K562 (cell line): ENCODE measurements around the gene PPP6R1. TPM values are rescaled to one million over a fixed set of nuclear protein-coding genes. Genes with fewer than 3 reads are reported as not detected.
A peak's percentile ranks its signal among the peaks of the same experiment; 100 is the strongest.

Experiments used
- CCAR2 ChIP-seq: fragments of 200-400 bp; formaldehyde crosslinking; IDR thresholded peaks from 2 replicates; pipeline ENCODE4 v1.6.1; 2017; ENCODE audit warnings: mild to moderate bottlenecking, low read depth, low read length
- CHD4 ChIP-seq: fragments of 200-600 bp; sonication (generic); IDR thresholded peaks from 3 replicates; pipeline ENCODE4 v1.6.1; 2012; ENCODE audit warnings: low read depth, mild to moderate bottlenecking, mixed read lengths, low read length, inconsistent platforms; ENCODE audit not compliant: insufficient read depth, insufficient replicate concordance, poor library complexity, severe bottlenecking
- DACH1 ChIP-seq: fragments of 450-650 bp; IDR thresholded peaks from 2 replicates; pipeline ENCODE4 v1.6.1; 2018; ENCODE audit not compliant: partially characterized antibody
- FOXJ2 ChIP-seq: fragments of 200-800 bp; sonication (Bioruptor generic); IDR thresholded peaks from 2 replicates; pipeline ENCODE4 v1.6.1; 2016; ENCODE audit warnings: missing genetic modification characterization, missing compliant biosample characterization
- GTF2A2 ChIP-seq: IDR thresholded peaks from 2 replicates; pipeline ENCODE4 v1.6.1; 2016; ENCODE audit warnings: mild to moderate bottlenecking, missing genetic modification characterization, missing compliant biosample characterization
- IRF9 ChIP-seq: fragments of 450-650 bp; IDR thresholded peaks from 2 replicates; pipeline ENCODE4 v1.6.1; 2016; ENCODE audit warnings: missing biosample characterization, missing genetic modification characterization
- JUNB ChIP-seq: fragments of 450-650 bp; formaldehyde crosslinking; conservative IDR thresholded peaks from 2 replicates; pipeline ENCODE4 v1.4.0; 2020; ENCODE audit warnings: mild to moderate bottlenecking
- MXD1 ChIP-seq: fragments of 250-450 bp; sonication (Bioruptor Pico); IDR thresholded peaks from 2 replicates; pipeline ENCODE4 v1.8.0; 2021; ENCODE audit warnings: borderline replicate concordance, mild to moderate bottlenecking, moderate library complexity; ENCODE audit not compliant: poor library complexity, severe bottlenecking
- NONO ChIP-seq, 2 experiments: fragments of 200-400 bp in 1 of 2; fragments of 450-650 bp in 1 of 2; formaldehyde crosslinking in 1 of 2; IDR thresholded peaks; 2 replicates each; pipeline ENCODE4 v1.6.1; 2017; ENCODE audit warnings: low read depth in 2 of 2, mild to moderate bottlenecking in 2 of 2, moderate library complexity in 2 of 2, low read length in 1 of 2
- NR2F6 ChIP-seq: fragments of 450-650 bp; formaldehyde crosslinking; IDR thresholded peaks from 2 replicates; pipeline ENCODE4 v1.4.0; 2020; ENCODE audit warnings: mild to moderate bottlenecking
- POLR2G ChIP-seq: fragments of 200-400 bp; formaldehyde crosslinking; IDR thresholded peaks from 2 replicates; pipeline ENCODE4 v1.6.1; 2017; ENCODE audit warnings: low read depth, mild to moderate bottlenecking, antibody characterized with exemption, low read length, moderate library complexity
- RBFOX2 ChIP-seq: fragments of 200-400 bp; formaldehyde crosslinking; IDR thresholded peaks from 2 replicates; pipeline ENCODE4 v1.6.1; 2017; ENCODE audit warnings: low read depth, mild to moderate bottlenecking, low read length, moderate library complexity
- RBM14 ChIP-seq: fragments of 200-400 bp; formaldehyde crosslinking; IDR thresholded peaks from 2 replicates; pipeline ENCODE4 v1.6.1; 2018; ENCODE audit warnings: low read depth, mild to moderate bottlenecking, low read length, moderate library complexity, borderline replicate concordance; ENCODE audit not compliant: insufficient read depth
- SRSF3 ChIP-seq: fragments of 200-400 bp; formaldehyde crosslinking; IDR thresholded peaks from 2 replicates; pipeline ENCODE4 v1.6.1; 2016; ENCODE audit warnings: mild to moderate bottlenecking, low read length, moderate library complexity; ENCODE audit not compliant: insufficient read depth
- STAG1 ChIP-seq: sonication (generic); formaldehyde crosslinking; IDR thresholded peaks from 2 replicates; pipeline ENCODE4 v1.5.0; 2020; ENCODE audit warnings: missing genetic modification reagents, borderline replicate concordance
- TEAD1 ChIP-seq, 2 experiments: fragments of 450-650 bp in 1 of 2; sonication (generic) in 1 of 2; formaldehyde crosslinking; IDR thresholded peaks; 2 replicates each; pipeline versions ENCODE4 v1.4.0 to v1.8.0; 2020 to 2022; ENCODE audit warnings: mild to moderate bottlenecking in 2 of 2, missing genetic modification reagents in 1 of 2
- ZKSCAN1 ChIP-seq: fragments of 150-350 bp; IDR thresholded peaks from 2 replicates; pipeline ENCODE4 v1.6.1; 2016; ENCODE audit warnings: low read depth, low read length
- polyA plus RNA-seq, 8 experiments: library from polyadenylated mRNA; depleted of rRNA in 4 of 8; stranded (reverse) in 5 of 8; unstranded in 3 of 8; fragments of >200 nt; fragmentation: Nextera tagmentation in 2 of 8; fragmentation: Illumina TruSeq in 1 of 8; extraction: Ambion mirVana in 2 of 8; extraction: Trizol in 1 of 8; gene quantifications; 2 replicates each; pipeline versions ENCODE4 v1.2.1 to v1.2.3, GENCODE V29; 2011 to 2014; ENCODE audit warnings: inconsistent platforms in 1 of 8, missing spikeins in 1 of 8
- total RNA-seq, 7 experiments: library from RNA; depleted of rRNA in 6 of 7; stranded (reverse); fragments of >200 nt in 6 of 7; fragmentation: Illumina TruSeq in 2 of 7; extraction: Trizol in 2 of 7; gene quantifications; 2 replicates each; pipeline versions ENCODE4 v1.2.1 to v1.2.3, GENCODE V29; 2011 to 2021; ENCODE audit warnings: low replicate concordance in 1 of 7

PPP6R1 gene
- total and polyA plus RNA-seq, 9 of the 15 experiments (the other 6 are each of a cell fraction or from before 2014, with no cell fraction given): 0.48 to 135 (median 37.2) TPM

GRCh38 chr19:55270172-55270942 is 11.5 kb upstream of the PPP6R1 start (continued):
- TF ChIP-seq RBM14 (no peak), NR2F6 (no peak), MXD1 (CRISPR knock-in tag) (no peak), JUNB (CRISPR knock-in tag) (no peak), CCAR2 (no peak), CHD4 (no peak), ZKSCAN1 (no peak), POLR2G (peak; percentile 62), RBFOX2 (peak; percentile 78), TEAD1 (CRISPR knock-in tag; IDR thresholded peaks at IDR 0.05) (peak; percentile 8 to 97; a peak in 2 of 4 replicates), IRF9 (peak; percentile 69), GTF2A2 (tag) (no peak), DACH1 (no peak), SRSF3 (no peak), NONO (IDR thresholded peaks at IDR 0.05; ENCODE audit: low read depth in 2 of 2, low read length in 1 of 2) (no peak), STAG1 (CRISPR knock-in tag) (no peak), FOXJ2 (tag) (no peak)
